ENCODE results near the gene NRXN2. TPM values are rescaled to one million over a fixed set of nuclear protein-coding genes. Genes with fewer than 3 reads are reported as not detected.

NRXN2 gene
- total RNA-seq (ENCODE audit: unreplicated experiment): 50.4 TPM
- long read RNA-seq, partial matches to known transcripts: 1 of 1 reads
- long read RNA-seq, other reads (novel, unspliced or antisense): 0 of 1 reads

- peaks cover 11% of the 10 kb centered on the region for H3K9me3 Mint-ChIP-seq (ENCODE audit: unreplicated experiment)
- TF ChIP-seq, protein P1, sequence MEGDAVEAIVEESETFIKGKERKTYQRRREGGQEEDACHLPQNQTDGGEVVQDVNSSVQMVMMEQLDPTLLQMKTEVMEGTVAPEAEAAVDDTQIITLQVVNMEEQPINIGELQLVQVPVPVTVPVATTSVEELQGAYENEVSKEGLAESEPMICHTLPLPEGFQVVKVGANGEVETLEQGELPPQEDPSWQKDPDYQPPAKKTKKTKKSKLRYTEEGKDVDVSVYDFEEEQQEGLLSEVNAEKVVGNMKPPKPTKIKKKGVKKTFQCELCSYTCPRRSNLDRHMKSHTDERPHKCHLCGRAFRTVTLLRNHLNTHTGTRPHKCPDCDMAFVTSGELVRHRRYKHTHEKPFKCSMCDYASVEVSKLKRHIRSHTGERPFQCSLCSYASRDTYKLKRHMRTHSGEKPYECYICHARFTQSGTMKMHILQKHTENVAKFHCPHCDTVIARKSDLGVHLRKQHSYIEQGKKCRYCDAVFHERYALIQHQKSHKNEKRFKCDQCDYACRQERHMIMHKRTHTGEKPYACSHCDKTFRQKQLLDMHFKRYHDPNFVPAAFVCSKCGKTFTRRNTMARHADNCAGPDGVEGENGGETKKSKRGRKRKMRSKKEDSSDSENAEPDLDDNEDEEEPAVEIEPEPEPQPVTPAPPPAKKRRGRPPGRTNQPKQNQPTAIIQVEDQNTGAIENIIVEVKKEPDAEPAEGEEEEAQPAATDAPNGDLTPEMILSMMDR (IDR thresholded peaks at IDR 0.05; ENCODE audit: partially characterized antibody, unreplicated experiment): peak; percentile 98
- DNase-seq: peak; percentile 93
- H3K27ac Mint-ChIP-seq (ENCODE audit: unreplicated experiment): peak within 1 kb of the TSS; percentile 64
- H3K4me3 Mint-ChIP-seq (ENCODE audit: unreplicated experiment): peak within 1 kb of the TSS; percentile 89
- H3K36me3 Mint-ChIP-seq (ENCODE audit: unreplicated experiment): no peaks in the 10 kb centered on the region
- H3K4me1 Mint-ChIP-seq (ENCODE audit: low read depth, unreplicated experiment): peaks cover 26% of the 10 kb centered on the region
- H3K27me3 Mint-ChIP-seq (ENCODE audit: unreplicated experiment): peaks cover 26% of the 10 kb centered on the region
These were observed at the start of gene NRXN2 for GRCh38 chr11:64723117-64723906. Gene NRXN2 (minus strand): TSS chr11:64723197. CDS start chr11:64713699, 9,498 bp downstream.

GRCh38 chr11:64772303-64773018 lies 49.5 kb upstream of the NRXN2 start:
- Mint-ChIP-seq H3K4me3 (ENCODE audit: unreplicated experiment) (no peak overlapping the region), H3K36me3 (ENCODE audit: unreplicated experiment) (peaks cover 6% of the 10 kb centered on the region), H3K27me3 (ENCODE audit: unreplicated experiment) (peaks cover 9% of the 10 kb centered on the region), H3K9me3 (ENCODE audit: unreplicated experiment) (peaks cover 7% of the 10 kb centered on the region), H3K4me1 (ENCODE audit: low read depth, unreplicated experiment) (peaks cover 24% of the 10 kb centered on the region), H3K27ac (ENCODE audit: unreplicated experiment) (no peak overlapping the region)
- no peak for DNase-seq
- TF ChIP-seq, protein P1 (IDR thresholded peaks at IDR 0.05; ENCODE audit: partially characterized antibody, unreplicated experiment): no peak

GRCh38 chr11:64771861-64772260 lies 48.9 kb upstream of the NRXN2 start:
- peaks cover 18% of the 10 kb centered on the region for H3K4me1 Mint-ChIP-seq (ENCODE audit: low read depth, unreplicated experiment)
- peaks cover 1% of the 10 kb centered on the region for H3K9me3 Mint-ChIP-seq (ENCODE audit: unreplicated experiment)
- no peak for DNase-seq
- H3K36me3 Mint-ChIP-seq (ENCODE audit: unreplicated experiment): peaks cover 6% of the 10 kb centered on the region
- no peak overlapping the region for H3K4me3 Mint-ChIP-seq (ENCODE audit: unreplicated experiment)
- TF ChIP-seq, protein P1 (IDR thresholded peaks at IDR 0.05; ENCODE audit: partially characterized antibody, unreplicated experiment): no peak
- H3K27ac Mint-ChIP-seq (ENCODE audit: unreplicated experiment): no peak overlapping the region
- peaks cover 5% of the 10 kb centered on the region for H3K27me3 Mint-ChIP-seq (ENCODE audit: unreplicated experiment)

- H3K9me3 Mint-ChIP-seq (ENCODE audit: unreplicated experiment): peaks cover under 1% of the 10 kb centered on the region
- H3K27ac Mint-ChIP-seq (ENCODE audit: unreplicated experiment): no peak overlapping the region
- TF ChIP-seq, protein P1 (IDR thresholded peaks at IDR 0.05; ENCODE audit: partially characterized antibody, unreplicated experiment): no peak
- H3K27me3 Mint-ChIP-seq (ENCODE audit: unreplicated experiment): peaks cover 4% of the 10 kb centered on the region
- H3K4me1 Mint-ChIP-seq (ENCODE audit: low read depth, unreplicated experiment): peaks cover 5% of the 10 kb centered on the region
- DNase-seq: no peak
- H3K4me3 Mint-ChIP-seq (ENCODE audit: unreplicated experiment): no peak overlapping the region
- H3K36me3 Mint-ChIP-seq (ENCODE audit: unreplicated experiment): peaks cover 6% of the 10 kb centered on the region
These were observed 47.1 kb upstream of the NRXN2 start for GRCh38 chr11:64770120-64770519.
